ENCODE measurements around the gene GALNTL6. TPM values are rescaled to one million over a fixed set of nuclear protein-coding genes. Genes with fewer than 3 reads are reported as not detected.

GALNTL6 gene
- total RNA-seq, 1 experiment from 2014 or later: not detected

DNA sequence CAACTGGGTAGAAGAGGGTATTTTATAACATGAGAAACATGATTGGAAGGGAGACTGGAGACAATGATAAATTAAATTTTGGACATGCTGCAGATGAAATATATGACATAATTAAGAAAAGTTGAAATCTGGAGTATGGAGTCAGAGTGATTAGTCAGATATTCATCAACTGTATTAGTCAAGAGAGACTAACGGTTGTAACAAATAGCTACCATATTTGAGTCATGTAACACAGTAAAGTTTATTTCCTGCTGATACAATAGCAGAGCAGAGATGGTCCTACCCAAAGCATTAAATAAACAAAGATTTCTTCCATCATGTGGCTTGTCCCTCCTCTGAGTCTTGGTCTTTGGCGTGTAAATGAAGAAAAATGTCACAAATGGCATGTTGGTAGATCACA is 321.3 kb downstream of the GALNTL6 start:
- no peaks in the 10 kb centered on the region for H3K4me1 ChIP-seq (ENCODE audit: control insufficient read depth in 1 of 2, insufficient read depth in 2 of 2, low read length in 2 of 2)
- ChIA-PET POLR2A (no interaction called here), CTCF (interaction anchor here (1.0 kb wide), 1 partner anchor 100 kb away, joined by 3 read pairs; no protein-coding TSS in a partner anchor), RAD21 (ENCODE audit: low non-redundant PET in 1 of 2, low total read pairs in 2 of 2, uncharacterized antibody in 2 of 2, unreplicated experiment in 2 of 2) (no interaction called here)
- no peak overlapping the region for H3K9ac ChIP-seq (ENCODE audit: low read length)
- BruUV-seq (replicated peaks): no TSS peak
- no peak for DNase-seq (ENCODE audit: low read depth, low spot score)
- no peak overlapping the region for H3K4me2 ChIP-seq (ENCODE audit: low read length)
- no peak for TF ChIP-seq EZH2phosphoT487 (IDR thresholded peaks at IDR 0.05; ENCODE audit: borderline replicate concordance)
- TF ChIP-seq, protein P1, sequence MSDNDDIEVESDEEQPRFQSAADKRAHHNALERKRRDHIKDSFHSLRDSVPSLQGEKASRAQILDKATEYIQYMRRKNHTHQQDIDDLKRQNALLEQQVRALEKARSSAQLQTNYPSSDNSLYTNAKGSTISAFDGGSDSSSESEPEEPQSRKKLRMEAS (IDR thresholded peaks at IDR 0.05): no peak
- TF ChIP-seq EZH2 (IDR thresholded peaks at IDR 0.05): no peak
- TF ChIP-seq, protein P2, sequence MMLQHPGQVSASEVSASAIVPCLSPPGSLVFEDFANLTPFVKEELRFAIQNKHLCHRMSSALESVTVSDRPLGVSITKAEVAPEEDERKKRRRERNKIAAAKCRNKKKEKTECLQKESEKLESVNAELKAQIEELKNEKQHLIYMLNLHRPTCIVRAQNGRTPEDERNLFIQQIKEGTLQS (IDR thresholded peaks at IDR 0.05): no peak
- TF ChIP-seq SIN3A (IDR thresholded peaks at IDR 0.05; ENCODE audit: low read depth): no peak
- TF ChIP-seq CEBPB (IDR thresholded peaks at IDR 0.05; ENCODE audit: low read depth): no peak
- TF ChIP-seq ELF1 (IDR thresholded peaks at IDR 0.05; ENCODE audit: borderline replicate concordance, low read depth): no peak
- TF ChIP-seq POLR2AphosphoS5 (IDR thresholded peaks at IDR 0.05; ENCODE audit: low read depth, low read length): no peak
- no peak for TF ChIP-seq POLR2A (IDR thresholded peaks at IDR 0.05; ENCODE audit: borderline replicate concordance, extremely low read depth, insufficient read depth, insufficient read length)
- TF ChIP-seq, protein P3, sequence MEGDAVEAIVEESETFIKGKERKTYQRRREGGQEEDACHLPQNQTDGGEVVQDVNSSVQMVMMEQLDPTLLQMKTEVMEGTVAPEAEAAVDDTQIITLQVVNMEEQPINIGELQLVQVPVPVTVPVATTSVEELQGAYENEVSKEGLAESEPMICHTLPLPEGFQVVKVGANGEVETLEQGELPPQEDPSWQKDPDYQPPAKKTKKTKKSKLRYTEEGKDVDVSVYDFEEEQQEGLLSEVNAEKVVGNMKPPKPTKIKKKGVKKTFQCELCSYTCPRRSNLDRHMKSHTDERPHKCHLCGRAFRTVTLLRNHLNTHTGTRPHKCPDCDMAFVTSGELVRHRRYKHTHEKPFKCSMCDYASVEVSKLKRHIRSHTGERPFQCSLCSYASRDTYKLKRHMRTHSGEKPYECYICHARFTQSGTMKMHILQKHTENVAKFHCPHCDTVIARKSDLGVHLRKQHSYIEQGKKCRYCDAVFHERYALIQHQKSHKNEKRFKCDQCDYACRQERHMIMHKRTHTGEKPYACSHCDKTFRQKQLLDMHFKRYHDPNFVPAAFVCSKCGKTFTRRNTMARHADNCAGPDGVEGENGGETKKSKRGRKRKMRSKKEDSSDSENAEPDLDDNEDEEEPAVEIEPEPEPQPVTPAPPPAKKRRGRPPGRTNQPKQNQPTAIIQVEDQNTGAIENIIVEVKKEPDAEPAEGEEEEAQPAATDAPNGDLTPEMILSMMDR (IDR thresholded peaks at IDR 0.05 in 2 of 3, conservative IDR thresholded peaks at IDR 0.05 in 1 of 3; ENCODE audit: borderline replicate concordance in 1 of 3, insufficient read depth in 1 of 3, low read depth in 2 of 3, low read length in 2 of 3): no peak
- no peak for TF ChIP-seq JUND (IDR thresholded peaks at IDR 0.05)
- no peak for TF ChIP-seq SRF (IDR thresholded peaks at IDR 0.05; ENCODE audit: low read depth)
- TF ChIP-seq ZNF274 (IDR thresholded peaks at IDR 0.05; ENCODE audit: low read depth, low read length): no peak
- TF ChIP-seq TCF7L2 (IDR thresholded peaks at IDR 0.05; ENCODE audit: borderline replicate concordance, extremely low read depth, insufficient read depth, insufficient read length): no peak
- no peak for TF ChIP-seq RAD21 (IDR thresholded peaks at IDR 0.05; ENCODE audit: low read depth)
- intact Hi-C loops (cut with micrococcal nuclease): no loop called here
- H4K20me1 ChIP-seq (ENCODE audit: insufficient read depth): no peaks in the 10 kb centered on the region
- no peak overlapping the region for H2AFZ ChIP-seq (ENCODE audit: low read depth, low read length, poor library complexity, severe bottlenecking)
- no peaks in the 10 kb centered on the region for H3K79me2 ChIP-seq (ENCODE audit: insufficient read depth, low read length)
- ATAC-seq: no peak
- H3K27ac ChIP-seq (ENCODE audit: low read depth, low read length): no peak overlapping the region
- no peaks in the 10 kb centered on the region for H3K9me3 ChIP-seq (ENCODE audit: control insufficient read depth in 1 of 2, insufficient read depth in 1 of 2, low read depth in 1 of 2, low read length in 2 of 2)
- H3K9me2 ChIP-seq (ENCODE audit: insufficient read depth): no peaks in the 10 kb centered on the region
- no peaks in the 10 kb centered on the region for H3K27me3 ChIP-seq (ENCODE audit: insufficient read depth, low read length)
- no peaks in the 10 kb centered on the region for H3K36me3 ChIP-seq (ENCODE audit: control insufficient read depth in 1 of 2, insufficient read depth in 2 of 2, low read length in 2 of 2)
- no peak overlapping the region for H3K4me3 ChIP-seq (replicated peaks in 1 of 2; ENCODE audit: low read depth in 1 of 2, low read length in 2 of 2)
